Astrocyte of the spinal cord (primary cell): ENCODE results near the gene ITPR2.

Source experiments
- DNase-seq: peaks from one replicate; pipeline ENCODE4 v3.0.0; 2011; ENCODE audit warnings: low read depth, low spot score
- H3K4me3 ChIP-seq: 2 replicates; pipeline ENCODE4 v1.5.1; 2011; ENCODE audit warnings: low read depth, mild to moderate bottlenecking, low read length, moderate library complexity
- CTCF ChIP-seq: IDR thresholded peaks from 2 replicates; pipeline ENCODE4 v1.5.1; 2012; ENCODE audit warnings: low read depth, mild to moderate bottlenecking, low read length, inconsistent platforms
- in situ Hi-C: cut with HindIII; loops from 2 replicates; pipeline ENCODE4 v1.10.0; 2017; ENCODE audit warnings: low sequenced_read_pairs

ITPR2 gene

GRCh38 chr12:26380897-26381296 is 452.1 kb downstream of the ITPR2 start:
- H3K4me3 ChIP-seq, result no peak overlapping the region
- TF ChIP-seq CTCF, result no peak
- no peak for DNase-seq
- in situ Hi-C loops, result no loop called here

GRCh38 chr12:26379777-26380467 is 453.1 kb downstream of the ITPR2 start:
- H3K4me3 ChIP-seq, result no peak overlapping the region
- no peak for DNase-seq
- in situ Hi-C loops, result no loop called here
- no peak for TF ChIP-seq CTCF

GRCh38 chr12:26378711-26379110 is 454.3 kb downstream of the ITPR2 start:
- no peak overlapping the region for H3K4me3 ChIP-seq
- DNase-seq, result no peak
- TF ChIP-seq CTCF, result no peak
- in situ Hi-C loops, result no loop called here

- TF ChIP-seq CTCF, result no peak
- H3K4me3 ChIP-seq, result no peak overlapping the region
- in situ Hi-C loops, result no loop called here
- peak; percentile 22 for DNase-seq
These were observed 457.9 kb downstream of the ITPR2 start for GRCh38 chr12:26374934-26375680.

GRCh38 chr12:26373606-26374495 is 459.1 kb downstream of the ITPR2 start:
- in situ Hi-C loops, result no loop called here
- TF ChIP-seq CTCF, result no peak
- H3K4me3 ChIP-seq, result no peak overlapping the region
- DNase-seq, result no peak

GRCh38 chr12:26372866-26373265 is 460.1 kb downstream of the ITPR2 start:
- in situ Hi-C loops, result no loop called here
- no peak overlapping the region for H3K4me3 ChIP-seq
- TF ChIP-seq CTCF, result no peak
- DNase-seq, result no peak
